Measurements from ENCODE around the gene ADGRG4.

DNA sequence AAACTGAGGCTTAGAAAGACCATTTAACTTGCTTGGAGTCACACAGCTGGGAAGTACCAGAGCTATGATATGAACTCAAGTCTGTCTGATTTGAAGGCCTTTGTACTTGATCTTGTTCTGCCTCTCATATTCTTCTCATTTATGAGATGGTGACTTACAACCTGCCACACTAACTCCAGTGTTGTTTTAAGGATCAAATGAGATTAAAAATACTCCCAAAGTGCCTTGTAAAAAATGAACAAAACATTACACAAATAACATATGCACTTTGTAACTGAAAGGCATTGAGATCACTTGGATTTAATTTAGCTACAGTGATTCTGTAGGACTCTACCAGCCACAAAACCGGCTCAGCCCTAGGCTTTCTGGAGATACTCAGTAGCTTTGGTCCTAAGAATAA, 33.9 kb upstream of the ADGRG4 start:
- TF ChIP-seq POLR2A (IDR thresholded peaks at IDR 0.05) (no peak), POLR2AphosphoS5 (IDR thresholded peaks at IDR 0.05) (no peak)
- TF ChIP-seq, protein P1, sequence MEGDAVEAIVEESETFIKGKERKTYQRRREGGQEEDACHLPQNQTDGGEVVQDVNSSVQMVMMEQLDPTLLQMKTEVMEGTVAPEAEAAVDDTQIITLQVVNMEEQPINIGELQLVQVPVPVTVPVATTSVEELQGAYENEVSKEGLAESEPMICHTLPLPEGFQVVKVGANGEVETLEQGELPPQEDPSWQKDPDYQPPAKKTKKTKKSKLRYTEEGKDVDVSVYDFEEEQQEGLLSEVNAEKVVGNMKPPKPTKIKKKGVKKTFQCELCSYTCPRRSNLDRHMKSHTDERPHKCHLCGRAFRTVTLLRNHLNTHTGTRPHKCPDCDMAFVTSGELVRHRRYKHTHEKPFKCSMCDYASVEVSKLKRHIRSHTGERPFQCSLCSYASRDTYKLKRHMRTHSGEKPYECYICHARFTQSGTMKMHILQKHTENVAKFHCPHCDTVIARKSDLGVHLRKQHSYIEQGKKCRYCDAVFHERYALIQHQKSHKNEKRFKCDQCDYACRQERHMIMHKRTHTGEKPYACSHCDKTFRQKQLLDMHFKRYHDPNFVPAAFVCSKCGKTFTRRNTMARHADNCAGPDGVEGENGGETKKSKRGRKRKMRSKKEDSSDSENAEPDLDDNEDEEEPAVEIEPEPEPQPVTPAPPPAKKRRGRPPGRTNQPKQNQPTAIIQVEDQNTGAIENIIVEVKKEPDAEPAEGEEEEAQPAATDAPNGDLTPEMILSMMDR (IDR thresholded peaks at IDR 0.05) = no peak

Measured in prostate gland (tissue), 2 donors.